ENCODE data around the gene RNF39. TPM values are rescaled to one million over a fixed set of nuclear protein-coding genes. Genes with fewer than 3 reads are reported as not detected.
A peak's percentile ranks its signal among the peaks of the same experiment; 100 is the strongest.

Gene RNF39
- total and polyA plus RNA-seq, 2 of the 13 experiments (the other 11 are each of a cell fraction or from before 2014, with no cell fraction given): 0.13 to 1.8 TPM

DNA sequence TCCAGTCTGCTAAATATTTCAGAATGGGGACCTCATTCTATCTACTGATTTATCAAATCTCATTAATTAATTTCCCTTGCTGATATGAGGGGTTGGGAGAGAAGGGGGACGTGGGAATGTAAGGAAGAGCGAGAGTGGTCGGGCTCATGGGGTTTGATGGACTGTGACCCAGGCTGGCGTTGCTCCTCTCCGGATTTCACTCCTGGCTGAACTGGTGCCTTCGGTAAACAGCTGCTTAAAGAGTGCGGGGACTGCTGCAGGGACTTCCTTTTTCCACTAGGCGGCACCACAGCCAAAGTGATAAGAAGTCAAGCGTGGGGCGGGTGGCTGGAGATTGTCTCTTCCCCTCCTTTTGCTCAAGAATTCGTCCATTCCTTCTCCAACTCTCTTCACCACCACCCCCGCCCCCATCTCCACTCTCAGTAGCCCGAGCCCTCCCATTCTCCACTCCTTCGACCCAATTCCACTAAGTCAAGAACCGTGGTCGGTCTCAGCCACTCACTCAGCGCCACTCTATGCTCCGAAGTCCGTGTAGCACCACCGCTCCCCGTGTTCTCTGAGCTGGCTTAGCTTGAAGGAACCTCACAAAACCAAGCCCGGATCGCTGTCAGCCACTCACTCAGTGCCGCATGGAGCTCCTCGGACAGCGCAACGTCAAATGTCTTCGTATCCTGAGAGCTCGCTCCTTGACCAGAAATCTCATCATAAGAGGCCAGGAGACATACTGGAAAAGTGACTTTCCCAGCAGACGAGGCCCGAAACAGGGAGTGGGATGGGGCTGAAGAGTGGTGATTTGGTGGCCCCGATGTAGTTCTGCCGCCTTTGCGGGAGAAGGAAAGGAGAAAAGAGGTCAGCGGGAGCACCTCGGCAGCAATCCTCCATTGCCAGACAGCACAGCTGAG lies 27.7 kb upstream of the RNF39 start (continued):
- TF ChIP-seq, protein P1, sequence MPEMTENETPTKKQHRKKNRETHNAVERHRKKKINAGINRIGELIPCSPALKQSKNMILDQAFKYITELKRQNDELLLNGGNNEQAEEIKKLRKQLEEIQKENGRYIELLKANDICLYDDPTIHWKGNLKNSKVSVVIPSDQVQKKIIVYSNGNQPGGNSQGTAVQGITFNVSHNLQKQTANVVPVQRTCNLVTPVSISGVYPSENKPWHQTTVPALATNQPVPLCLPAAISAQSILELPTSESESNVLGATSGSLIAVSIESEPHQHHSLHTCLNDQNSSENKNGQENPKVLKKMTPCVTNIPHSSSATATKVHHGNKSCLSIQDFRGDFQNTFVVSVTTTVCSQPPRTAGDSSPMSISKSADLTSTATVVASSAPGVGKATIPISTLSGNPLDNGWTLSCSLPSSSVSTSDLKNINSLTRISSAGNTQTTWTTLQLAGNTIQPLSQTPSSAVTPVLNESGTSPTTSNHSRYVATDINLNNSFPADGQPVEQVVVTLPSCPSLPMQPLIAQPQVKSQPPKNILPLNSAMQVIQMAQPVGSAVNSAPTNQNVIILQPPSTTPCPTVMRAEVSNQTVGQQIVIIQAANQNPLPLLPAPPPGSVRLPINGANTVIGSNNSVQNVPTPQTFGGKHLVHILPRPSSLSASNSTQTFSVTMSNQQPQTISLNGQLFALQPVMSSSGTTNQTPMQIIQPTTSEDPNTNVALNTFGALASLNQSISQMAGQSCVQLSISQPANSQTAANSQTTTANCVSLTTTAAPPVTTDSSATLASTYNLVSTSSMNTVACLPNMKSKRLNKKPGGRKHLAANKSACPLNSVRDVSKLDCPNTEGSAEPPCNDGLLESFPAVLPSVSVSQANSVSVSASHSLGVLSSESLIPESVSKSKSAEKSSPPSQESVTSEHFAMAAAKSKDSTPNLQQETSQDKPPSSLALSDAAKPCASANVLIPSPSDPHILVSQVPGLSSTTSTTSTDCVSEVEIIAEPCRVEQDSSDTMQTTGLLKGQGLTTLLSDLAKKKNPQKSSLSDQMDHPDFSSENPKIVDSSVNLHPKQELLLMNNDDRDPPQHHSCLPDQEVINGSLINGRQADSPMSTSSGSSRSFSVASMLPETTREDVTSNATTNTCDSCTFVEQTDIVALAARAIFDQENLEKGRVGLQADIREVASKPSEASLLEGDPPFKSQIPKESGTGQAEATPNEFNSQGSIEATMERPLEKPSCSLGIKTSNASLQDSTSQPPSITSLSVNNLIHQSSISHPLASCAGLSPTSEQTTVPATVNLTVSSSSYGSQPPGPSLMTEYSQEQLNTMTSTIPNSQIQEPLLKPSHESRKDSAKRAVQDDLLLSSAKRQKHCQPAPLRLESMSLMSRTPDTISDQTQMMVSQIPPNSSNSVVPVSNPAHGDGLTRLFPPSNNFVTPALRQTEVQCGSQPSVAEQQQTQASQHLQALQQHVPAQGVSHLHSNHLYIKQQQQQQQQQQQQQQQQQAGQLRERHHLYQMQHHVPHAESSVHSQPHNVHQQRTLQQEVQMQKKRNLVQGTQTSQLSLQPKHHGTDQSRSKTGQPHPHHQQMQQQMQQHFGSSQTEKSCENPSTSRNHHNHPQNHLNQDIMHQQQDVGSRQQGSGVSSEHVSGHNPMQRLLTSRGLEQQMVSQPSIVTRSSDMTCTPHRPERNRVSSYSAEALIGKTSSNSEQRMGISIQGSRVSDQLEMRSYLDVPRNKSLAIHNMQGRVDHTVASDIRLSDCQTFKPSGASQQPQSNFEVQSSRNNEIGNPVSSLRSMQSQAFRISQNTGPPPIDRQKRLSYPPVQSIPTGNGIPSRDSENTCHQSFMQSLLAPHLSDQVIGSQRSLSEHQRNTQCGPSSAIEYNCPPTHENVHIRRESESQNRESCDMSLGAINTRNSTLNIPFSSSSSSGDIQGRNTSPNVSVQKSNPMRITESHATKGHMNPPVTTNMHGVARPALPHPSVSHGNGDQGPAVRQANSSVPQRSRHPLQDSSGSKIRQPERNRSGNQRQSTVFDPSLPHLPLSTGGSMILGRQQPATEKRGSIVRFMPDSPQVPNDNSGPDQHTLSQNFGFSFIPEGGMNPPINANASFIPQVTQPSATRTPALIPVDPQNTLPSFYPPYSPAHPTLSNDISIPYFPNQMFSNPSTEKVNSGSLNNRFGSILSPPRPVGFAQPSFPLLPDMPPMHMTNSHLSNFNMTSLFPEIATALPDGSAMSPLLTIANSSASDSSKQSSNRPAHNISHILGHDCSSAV (CRISPR knock-in tag; IDR thresholded peaks at IDR 0.05; ENCODE audit: borderline replicate concordance): no peak
- TF ChIP-seq GATA4 (IDR thresholded peaks at IDR 0.05; ENCODE audit: borderline replicate concordance, low read depth): no peak; the same call in 1 of the 2 replicates
- TF ChIP-seq GLI4 (CRISPR knock-in tag; IDR thresholded peaks at IDR 0.05; ENCODE audit: borderline replicate concordance): no peak
- peak; percentile 42 to 79; a peak in 3 of 4 replicates for TF ChIP-seq POLR2A (IDR thresholded peaks at IDR 0.05; ENCODE audit: insufficient read depth in 1 of 2, low read depth in 2 of 2, low read length in 2 of 2)
- no peak for TF ChIP-seq KDM1A (CRISPR knock-in tag; IDR thresholded peaks at IDR 0.05)
- no peak for TF ChIP-seq ZFP82 (CRISPR knock-in tag; IDR thresholded peaks at IDR 0.05; ENCODE audit: borderline replicate concordance)
- TF ChIP-seq ZIK1 (CRISPR knock-in tag; IDR thresholded peaks at IDR 0.05; ENCODE audit: borderline replicate concordance, low read depth): no peak
- peak; percentile 57; the same call in 1 of the 2 replicates for TF ChIP-seq HOXA3 (CRISPR knock-in tag; IDR thresholded peaks at IDR 0.05)
- peak; percentile 5; the same call in 1 of the 2 replicates for TF ChIP-seq MNT (IDR thresholded peaks at IDR 0.05)
- TF ChIP-seq RELA (CRISPR knock-in tag; IDR thresholded peaks at IDR 0.05): no peak
- no peak for TF ChIP-seq NCOR1 (IDR thresholded peaks at IDR 0.05; ENCODE audit: borderline replicate concordance, low read length)
- TF ChIP-seq ZNF572 (CRISPR knock-in tag; IDR thresholded peaks at IDR 0.05): no peak
- no peak for TF ChIP-seq NR2F1 (CRISPR knock-in tag; IDR thresholded peaks at IDR 0.05)
- TF ChIP-seq, protein P2, sequence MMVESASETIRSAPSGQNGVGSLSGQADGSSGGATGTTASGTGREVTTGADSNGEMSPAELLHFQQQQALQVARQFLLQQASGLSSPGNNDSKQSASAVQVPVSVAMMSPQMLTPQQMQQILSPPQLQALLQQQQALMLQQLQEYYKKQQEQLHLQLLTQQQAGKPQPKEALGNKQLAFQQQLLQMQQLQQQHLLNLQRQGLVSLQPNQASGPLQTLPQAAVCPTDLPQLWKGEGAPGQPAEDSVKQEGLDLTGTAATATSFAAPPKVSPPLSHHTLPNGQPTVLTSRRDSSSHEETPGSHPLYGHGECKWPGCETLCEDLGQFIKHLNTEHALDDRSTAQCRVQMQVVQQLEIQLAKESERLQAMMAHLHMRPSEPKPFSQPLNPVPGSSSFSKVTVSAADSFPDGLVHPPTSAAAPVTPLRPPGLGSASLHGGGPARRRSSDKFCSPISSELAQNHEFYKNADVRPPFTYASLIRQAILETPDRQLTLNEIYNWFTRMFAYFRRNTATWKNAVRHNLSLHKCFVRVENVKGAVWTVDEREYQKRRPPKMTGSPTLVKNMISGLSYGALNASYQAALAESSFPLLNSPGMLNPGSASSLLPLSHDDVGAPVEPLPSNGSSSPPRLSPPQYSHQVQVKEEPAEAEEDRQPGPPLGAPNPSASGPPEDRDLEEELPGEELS (CRISPR knock-in tag; IDR thresholded peaks at IDR 0.05): no peak
- TF ChIP-seq ZFP36L2 (CRISPR knock-in tag; IDR thresholded peaks at IDR 0.05): no peak
- TF ChIP-seq AGO1 (IDR thresholded peaks at IDR 0.05; ENCODE audit: low read depth, low read length, poor library complexity, severe bottlenecking): no peak
- no peak for TF ChIP-seq RFX3 (CRISPR knock-in tag; IDR thresholded peaks at IDR 0.05)

All from HepG2 (cell line).